Endothelial cell of umbilical vein (primary cell): ENCODE measurements around the gene MROH9.

Experiments used
- EZH2 ChIP-seq: IDR thresholded peaks from 2 replicates; pipeline ENCODE4 v1.6.1; 2012; ENCODE audit warnings: borderline replicate concordance, low read depth, mild to moderate bottlenecking, moderate library complexity, low read length, inconsistent platforms; ENCODE audit not compliant: severe bottlenecking
- GATA2 ChIP-seq: IDR thresholded peaks from 2 replicates; pipeline ENCODE4 v1.7.0; 2011; ENCODE audit warnings: low read depth, mild to moderate bottlenecking, moderate library complexity, mixed read lengths, low read length; ENCODE audit not compliant: insufficient read length, insufficient read depth
- JUN ChIP-seq: IDR thresholded peaks from 2 replicates; pipeline ENCODE4 v1.6.1; 2011; ENCODE audit warnings: borderline replicate concordance, low read depth; ENCODE audit not compliant: insufficient read length, insufficient read depth
- POLR2A ChIP-seq: IDR thresholded peaks from 2 replicates; pipeline ENCODE4 v1.6.1; 2012; ENCODE audit warnings: low read depth, mild to moderate bottlenecking, control low read depth, low read length
- POLR2AphosphoS5 ChIP-seq: IDR thresholded peaks from 2 replicates; pipeline ENCODE4 v1.6.1; 2012; ENCODE audit warnings: low read depth, mild to moderate bottlenecking, control low read depth, low read length, moderate library complexity; ENCODE audit not compliant: insufficient read depth
- TF ChIP-seq, protein P1 (sequence below), 2 donors: IDR thresholded peaks; 1 replicate in 1 of 2; 2 replicates in 1 of 2; pipeline ENCODE4 v1.5.1; 2011; ENCODE audit warnings: low read length in 2 of 2, mild to moderate bottlenecking in 2 of 2, moderate library complexity in 2 of 2, control low read depth in 1 of 2, inconsistent platforms in 1 of 2, low read depth in 1 of 2; ENCODE audit not compliant: insufficient read depth in 1 of 2; ENCODE audit errors: extremely low read depth in 1 of 2

DNA sequence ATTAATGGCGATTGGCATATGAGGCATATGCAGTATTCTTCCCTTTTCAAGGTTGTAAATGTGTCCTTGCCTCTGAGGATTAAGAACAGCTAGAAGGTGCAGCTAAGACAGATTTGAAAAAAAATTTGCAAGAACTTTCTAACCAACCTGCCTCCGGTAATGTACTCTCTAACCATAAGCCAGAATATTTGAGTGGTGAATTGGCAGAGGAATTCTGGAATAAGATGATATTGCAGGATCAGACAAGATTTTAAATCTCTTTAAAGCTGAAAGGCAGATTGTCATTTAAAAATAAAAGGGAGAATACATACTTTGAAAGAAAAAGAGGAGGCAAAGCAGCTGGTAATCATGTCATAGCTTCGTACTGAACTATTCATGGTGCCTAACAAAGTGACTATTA is 29.2 kb downstream of the MROH9 start:
- TF ChIP-seq, protein P1, sequence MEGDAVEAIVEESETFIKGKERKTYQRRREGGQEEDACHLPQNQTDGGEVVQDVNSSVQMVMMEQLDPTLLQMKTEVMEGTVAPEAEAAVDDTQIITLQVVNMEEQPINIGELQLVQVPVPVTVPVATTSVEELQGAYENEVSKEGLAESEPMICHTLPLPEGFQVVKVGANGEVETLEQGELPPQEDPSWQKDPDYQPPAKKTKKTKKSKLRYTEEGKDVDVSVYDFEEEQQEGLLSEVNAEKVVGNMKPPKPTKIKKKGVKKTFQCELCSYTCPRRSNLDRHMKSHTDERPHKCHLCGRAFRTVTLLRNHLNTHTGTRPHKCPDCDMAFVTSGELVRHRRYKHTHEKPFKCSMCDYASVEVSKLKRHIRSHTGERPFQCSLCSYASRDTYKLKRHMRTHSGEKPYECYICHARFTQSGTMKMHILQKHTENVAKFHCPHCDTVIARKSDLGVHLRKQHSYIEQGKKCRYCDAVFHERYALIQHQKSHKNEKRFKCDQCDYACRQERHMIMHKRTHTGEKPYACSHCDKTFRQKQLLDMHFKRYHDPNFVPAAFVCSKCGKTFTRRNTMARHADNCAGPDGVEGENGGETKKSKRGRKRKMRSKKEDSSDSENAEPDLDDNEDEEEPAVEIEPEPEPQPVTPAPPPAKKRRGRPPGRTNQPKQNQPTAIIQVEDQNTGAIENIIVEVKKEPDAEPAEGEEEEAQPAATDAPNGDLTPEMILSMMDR (IDR thresholded peaks at IDR 0.05; ENCODE audit: extremely low read depth in 1 of 2, insufficient read depth in 1 of 2, low read depth in 1 of 2, low read length in 2 of 2) = no peak
- TF ChIP-seq POLR2AphosphoS5 (no peak), GATA2 (no peak), EZH2 (no peak), POLR2A (no peak), JUN (no peak)
